NCI-H1048 (cell line): ENCODE results near the gene EXOC7.
"Not testable (repeated sequence)": the region's sequence is repeated elsewhere in the genome, so short reads cannot be mapped to it uniquely, and the experiment has no call there.

ENCODE experiments used
- DNase-seq: peaks from one replicate; lab custom pipeline; 2025; lab: John Stamatoyannopoulos, UW

The EXOC7 gene

DNA sequence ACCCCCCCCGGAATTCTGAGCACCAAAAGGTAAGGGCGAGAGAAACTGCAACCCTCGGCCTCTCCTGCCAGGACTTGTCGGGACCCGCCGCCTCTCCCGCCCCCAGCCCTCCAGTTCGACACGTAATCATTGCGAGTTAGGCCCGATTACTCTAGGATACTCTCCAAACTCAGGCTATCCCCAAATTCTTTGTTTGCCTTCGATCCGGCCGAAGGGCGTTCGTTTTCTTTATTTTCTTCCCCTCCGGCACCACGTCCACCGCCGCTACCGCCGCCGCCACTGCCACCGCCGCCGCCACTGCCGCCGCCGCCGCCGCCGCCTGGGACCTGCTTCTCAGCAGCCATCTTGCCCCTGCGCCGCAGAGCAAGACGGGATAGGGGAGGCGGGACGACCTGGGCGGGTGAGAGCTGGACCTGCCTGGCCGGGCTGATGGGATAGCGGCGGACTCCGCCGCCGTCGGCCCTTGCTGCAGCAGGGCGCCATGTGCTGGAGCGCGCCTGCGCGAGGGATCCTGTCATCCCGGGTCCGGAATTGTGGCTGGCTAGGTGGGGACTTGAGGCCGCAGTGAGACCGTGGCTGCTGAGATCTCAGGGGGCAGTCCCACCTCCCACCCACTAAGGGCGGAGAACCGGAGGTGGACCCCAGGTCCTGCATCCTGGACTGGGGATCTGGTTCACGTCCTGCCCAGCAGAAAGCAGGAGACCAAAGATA, 31.3 kb downstream of the EXOC7 start, which contains the start of gene SRP68:
SRP68 (minus strand) TSS at position 370 of the 711 bp plus-strand sequence; CDS start at position 344, 26 bp downstream.
- DNase-seq = peak; percentile 72

DNA sequence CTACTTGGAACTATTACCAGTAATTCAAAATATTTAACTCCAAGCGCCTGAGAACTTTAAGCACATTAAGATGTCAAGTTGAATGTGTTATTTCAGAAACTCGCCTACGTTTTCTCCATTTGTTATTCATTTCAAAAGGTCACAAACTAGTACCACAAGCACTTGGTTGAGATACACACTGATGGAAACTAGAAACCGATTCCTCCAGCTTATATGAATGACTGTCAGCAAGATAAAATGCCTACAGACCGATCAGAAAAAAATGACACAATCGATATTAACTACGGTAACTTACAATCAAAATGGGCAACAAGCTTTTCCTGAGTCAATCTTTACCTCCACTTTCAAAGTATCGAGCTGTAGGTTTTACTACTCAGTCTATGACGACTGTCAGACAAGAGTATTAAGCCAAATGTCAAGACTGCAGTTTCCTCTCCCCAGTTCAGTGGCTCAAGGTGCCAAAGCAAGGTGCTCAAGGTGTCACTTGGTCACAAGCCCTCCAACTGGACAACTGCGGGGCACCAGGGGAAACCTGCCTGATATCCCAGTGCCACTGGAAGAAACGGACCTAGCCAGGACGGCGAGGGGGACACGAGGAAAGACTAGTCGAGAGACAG, 31.9 kb downstream of the EXOC7 start:
- no peak for DNase-seq

DNA sequence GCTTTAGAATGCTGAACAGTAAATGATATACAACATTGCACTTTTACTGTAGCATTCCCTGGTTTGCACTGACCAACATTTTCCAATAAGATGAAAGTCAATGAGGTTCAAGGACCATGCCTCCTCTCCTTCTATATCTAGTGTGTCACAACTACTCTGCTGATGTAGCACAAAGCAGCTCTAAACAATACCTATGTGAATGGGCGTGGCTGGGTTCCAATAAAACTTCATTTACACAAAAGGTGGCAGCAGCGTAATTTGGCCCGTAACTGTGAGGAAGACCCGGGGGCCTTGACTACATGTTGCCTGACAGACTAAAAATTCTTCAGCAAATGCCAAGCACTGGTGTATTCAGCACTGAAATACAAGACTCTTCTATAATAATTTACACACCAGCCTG, 37.8 kb downstream of the EXOC7 start:
- DNase-seq = no peak

DNA sequence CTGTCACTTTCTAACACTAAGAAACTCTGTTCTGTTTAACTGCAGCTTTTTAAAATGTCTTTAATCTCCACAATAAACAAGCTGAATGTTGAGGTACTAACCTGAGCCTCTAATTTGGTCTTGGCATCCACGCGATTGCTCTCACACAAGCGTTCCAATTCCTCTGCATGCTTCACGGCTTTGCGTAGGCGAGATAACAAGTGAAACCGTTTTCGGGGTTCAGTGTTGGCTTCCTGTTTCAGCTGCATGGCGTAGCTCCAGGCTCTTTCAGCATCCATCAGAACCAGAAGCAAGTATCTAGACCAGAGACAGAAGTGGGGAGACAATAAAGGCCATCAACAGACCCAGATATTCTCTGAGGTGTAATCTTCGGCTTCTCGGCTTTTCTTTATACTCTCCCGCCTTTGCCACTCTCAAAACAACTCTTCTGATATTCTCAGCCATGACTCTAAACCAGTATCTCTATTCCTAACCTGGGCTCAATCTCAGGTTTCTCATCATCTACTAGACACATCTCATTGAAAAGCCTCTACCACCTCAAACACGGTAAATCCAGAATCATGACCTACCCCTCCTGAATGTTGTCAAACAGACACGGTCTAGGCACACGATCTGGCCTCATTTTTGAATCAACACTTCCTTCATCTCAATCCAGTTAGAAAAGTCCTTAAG, 39.6 kb downstream of the EXOC7 start:
- DNase-seq = no peak

DNA sequence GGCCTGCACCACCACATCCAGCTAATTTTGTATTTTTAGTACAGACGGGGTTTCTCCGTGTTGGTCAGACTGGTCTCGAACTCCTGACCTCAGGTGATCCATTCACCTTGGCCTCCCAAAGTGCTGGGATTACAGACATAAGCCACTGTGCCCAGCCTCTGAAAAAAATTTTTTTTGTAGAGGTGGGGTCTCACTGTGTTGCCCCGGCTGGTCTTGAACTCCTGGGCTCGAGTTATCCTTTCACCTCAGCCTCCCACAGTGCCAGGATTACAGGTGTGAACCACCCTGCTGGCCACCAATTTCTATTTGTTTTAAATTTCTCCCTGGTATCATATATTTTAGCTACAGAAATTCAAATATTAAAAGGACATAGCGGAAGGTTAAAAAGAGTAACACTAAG, 45.3 kb downstream of the EXOC7 start:
- not testable (repeated sequence) for DNase-seq

DNA sequence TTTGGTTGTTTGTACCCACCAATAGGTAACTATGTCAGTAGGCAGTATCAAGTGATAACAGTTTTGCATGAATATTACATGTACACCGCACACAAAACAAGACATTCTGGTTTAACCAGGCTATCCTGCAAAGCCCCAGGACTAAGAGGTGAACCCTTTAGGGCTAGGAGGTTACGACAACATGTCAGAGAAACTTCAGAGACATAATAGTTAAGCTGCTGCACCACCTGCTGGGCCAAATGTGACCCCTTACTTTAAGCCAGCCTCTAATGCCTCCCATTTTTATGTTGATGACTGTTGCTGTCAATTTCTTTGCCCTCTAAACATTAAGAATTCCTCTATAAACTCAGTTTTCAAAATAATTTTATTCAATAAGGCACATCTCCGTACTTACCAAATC, 46.7 kb downstream of the EXOC7 start:
- DNase-seq = no peak

DNA sequence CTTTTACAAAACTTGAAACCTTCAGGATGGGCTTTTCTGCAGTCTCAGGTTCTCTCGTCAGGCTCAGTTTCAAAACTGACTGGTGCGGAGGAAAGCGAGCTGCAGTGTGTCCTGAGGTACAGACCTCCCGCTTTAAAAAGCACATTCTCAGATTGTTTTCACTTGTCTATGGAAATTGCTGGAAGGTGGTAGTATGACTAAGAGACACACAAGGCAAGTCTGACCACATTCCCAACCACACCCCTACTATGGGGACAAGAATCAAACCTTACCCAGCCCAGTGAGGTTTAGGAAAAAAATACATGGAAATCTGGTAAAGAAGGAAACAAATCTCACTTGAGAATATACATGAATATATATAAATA, 49.5 kb downstream of the EXOC7 start:
- DNase-seq = no peak

DNA sequence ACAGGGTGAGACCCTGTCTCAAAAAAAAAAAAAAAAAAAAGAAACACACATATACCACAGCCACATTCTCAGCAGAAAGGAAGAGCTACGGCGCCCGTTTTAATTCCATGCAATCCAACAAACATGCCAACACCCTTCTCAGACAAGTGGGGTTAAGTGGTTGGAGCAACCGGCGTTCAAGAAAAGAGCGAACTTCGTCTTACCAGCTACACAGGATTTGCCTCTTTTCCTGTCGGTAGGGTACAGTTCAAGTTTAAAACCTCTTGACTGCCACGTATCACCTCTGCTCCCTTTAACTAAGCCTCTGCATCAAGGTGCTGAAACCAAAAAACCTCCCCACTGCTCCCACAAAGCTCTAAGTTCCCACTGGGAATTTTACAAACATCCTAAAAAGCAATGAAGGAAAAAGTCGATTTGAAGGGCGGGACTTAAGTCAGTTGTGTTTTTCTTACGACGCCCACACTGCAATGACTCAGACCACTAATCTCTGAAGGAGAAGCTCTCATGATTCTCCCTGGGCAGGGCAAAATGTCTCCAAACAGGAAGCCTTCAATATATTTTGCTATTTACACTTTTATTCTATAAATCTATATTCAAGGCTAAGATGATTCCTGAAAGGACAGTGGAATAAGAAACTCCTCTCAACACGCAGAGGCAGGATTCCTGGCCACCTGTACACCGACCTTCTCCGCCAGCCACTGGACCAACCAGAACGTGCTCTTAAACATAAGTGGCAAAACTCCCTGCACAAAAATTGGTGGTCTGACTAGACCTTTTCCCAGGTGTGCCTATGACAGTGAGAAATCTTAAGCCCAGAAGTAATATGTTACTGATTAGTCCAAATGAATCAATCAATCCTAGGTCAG, 50.1 kb downstream of the EXOC7 start:
- no peak for DNase-seq

DNA sequence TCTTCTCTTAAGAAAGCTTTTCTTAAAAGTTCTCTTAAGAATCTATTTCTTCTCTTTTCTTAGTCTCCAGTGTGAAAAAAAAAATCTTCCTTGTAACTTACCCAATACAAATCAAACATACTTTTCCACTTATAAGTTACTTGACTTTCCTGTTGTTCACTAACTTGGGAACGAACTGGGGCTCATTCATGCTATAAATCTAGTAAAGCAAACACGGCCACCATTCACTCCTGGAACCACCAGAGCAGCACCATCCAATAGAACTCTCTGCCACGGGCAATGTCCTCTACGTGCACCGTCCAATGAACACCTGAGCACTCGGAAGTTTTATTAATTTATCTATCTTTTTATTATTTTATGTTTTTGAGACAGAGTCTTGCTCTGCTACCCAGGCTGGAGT, 52.0 kb downstream of the EXOC7 start:
- DNase-seq = no peak

DNA sequence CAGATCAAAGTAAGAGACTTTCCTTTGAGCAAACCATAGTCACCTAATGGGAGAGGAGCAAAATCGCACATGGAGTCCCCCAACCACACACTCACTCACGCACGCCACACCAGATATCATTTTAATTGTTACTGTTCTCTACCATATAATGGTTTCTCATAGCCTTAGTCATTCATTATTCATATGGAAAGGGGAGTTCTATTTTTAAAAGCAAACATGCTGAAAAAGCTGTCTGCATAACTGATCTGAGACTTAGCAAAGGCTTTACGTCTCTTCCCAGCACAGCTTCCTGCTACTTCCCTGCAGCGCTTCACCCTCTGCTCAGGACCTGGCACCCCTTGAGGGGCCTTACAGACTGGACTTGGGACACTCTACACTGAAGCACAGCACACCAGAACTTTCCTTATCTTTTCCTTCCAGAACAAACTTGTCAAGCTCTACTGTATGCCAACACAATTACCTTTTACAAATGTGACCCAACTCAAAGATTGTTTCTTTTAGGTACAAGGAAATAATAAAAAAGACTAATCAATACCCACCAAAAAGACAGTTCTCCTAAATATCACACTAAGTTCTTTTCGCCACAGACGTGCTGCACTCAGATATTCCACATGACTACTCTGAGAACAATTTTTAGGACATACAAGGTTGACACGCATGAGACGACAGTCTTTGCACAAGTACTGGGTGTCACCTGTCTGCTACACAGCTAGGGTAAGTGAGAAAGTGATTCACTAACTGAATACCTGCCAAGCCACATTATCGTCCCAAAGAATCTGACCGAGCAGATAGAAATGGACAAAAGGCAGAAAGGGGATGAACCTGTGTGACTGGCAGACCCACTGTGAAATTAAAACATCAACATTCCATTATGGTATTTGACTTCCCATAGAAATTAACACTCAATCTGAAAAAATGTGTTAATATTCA, 52.8 kb downstream of the EXOC7 start:
- no peak for DNase-seq

DNA sequence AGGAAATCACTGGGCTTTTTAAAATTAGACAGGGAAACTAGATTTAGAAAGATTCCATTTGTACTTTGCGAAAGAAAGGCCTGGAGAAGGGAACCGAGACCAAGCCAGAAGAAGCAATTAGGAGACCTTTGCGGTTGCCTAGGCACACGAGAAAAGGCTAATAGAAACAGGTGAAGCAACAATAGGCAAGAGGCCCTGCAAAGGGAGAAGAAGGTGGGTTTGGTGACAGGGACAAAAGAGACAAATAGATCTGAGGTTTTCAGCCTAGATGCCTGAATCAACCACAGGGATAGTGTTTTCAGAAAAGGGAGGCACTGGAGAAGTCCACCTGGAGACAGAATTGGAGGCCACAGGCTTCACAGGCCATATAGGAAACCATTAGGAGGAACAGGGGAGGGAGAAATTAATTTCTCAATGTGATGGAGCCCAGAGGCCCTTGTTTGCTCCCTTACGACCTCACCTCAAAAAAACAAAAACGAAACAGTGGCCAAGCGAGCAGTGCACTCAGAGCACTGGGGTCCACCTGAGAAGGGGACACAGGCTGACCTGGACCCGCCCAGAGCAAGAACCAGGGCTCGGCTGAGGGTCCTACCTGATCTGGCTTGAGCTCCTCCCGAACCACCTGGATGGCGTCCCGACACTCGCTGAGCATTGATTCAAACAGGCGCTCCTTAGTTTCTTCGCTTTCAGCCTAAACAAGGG, 53.6 kb downstream of the EXOC7 start:
- no peak for DNase-seq

DNA sequence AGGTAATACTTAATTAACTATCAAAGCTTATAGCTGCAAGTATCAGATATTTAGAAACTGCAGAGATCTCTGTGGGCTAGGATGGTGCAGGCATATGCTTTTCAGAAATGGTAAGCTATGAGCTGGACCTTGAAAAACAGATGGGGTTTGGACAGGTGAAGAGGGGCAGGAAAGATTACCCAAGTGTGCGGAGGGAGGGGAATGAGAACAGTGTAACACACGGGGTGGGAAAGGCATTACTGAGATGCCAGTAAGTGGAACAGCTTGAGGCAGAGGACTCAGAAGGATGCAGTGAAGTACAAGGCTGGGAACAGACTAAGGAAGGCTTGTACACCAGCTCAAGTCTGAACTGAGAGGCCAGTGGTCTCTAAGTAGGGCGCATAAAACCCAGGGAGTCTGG, 54.3 kb downstream of the EXOC7 start:
- DNase-seq = no peak

DNA sequence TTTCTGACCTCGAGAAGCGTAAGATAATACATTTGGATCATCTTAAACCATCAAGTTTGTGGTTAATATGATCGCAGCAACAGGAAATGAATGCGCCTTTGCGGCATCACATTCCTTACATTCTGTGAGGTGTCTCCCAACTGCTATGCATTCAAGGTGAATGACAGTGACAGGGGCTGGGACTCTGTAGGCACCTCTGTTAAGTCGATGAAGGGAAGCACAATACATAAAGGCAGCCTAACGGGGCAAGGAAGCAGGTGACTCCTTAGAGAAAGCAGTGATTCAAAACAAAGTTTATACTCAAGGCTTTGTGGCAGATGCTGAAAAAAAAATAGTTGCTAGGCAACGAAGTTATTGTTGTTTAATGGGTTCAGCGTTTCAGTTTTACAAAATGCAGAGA, 54.9 kb downstream of the EXOC7 start:
- no peak for DNase-seq

DNA sequence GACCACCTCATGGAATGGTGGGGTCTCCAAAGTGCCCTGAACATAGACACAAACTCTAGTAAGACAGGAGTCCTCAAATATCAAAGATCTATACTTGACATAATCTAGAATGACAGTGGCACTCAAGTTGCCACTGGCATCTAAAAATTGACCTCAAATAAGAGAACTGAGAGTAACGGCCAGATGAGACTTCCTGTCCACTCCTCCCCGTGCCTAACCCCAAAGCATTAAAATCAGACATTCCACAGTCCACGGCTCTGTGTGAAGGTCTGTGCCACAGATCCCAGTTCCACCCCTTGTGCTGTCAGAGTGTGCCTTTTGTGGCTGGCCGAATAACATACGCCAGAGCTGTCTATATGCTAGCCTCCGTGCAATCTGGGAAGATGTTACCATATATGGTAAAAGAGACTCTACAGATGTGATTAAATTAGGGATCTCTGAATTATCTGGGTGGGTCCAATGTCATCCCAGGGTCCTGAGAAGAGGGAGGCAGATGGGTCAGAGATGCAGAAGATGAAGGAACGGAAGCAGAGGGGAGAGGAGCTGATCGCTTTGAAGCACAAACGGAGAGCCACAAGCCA, 55.5 kb downstream of the EXOC7 start:
- DNase-seq = no peak

DNA sequence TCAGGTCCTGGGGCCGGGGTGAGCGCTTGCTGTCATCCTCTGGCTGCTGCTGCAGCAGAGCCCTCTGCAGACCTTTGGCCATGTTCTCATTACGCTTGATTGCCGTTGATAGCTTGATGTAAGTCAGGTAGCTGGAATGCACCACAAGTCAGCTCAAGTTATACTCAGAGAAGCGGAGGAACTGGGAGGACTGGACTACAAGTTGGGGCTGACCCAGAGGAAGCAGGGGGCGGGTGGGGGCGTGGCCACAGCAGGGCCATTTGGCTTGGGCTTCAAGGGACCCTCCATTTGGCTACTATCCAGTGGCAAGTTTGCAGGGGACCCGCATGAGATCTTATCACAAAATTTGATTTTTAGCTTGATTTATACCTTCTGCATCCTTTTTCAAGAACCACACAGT, 57.5 kb downstream of the EXOC7 start:
- DNase-seq = no peak

DNA sequence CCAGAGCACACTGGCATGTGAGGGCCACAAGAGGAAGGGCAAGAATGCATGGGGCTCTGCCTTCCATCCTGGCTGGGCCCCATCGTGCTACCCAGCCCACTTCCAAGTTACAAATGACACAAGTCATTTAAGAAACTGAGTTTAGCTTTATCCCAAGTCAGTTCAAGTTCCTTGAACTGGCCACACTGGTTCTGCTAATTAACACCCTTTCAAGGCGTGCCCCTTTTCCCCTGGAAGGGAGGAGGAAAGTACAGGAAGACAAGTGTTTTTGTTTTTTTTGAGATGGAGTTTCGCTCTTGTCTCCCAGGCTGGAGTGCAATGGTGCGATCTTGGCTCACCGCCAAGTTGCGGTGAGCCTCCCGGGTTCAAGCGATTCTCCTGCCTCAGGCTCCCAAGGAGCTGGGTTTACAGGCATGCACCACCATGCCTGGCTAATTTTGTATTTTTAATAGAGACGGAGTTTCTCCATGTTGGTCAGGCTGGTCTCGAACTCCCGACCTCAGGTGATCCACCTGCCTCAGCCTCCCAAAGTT, 59.0 kb downstream of the EXOC7 start:
- DNase-seq = not testable (repeated sequence)

DNA sequence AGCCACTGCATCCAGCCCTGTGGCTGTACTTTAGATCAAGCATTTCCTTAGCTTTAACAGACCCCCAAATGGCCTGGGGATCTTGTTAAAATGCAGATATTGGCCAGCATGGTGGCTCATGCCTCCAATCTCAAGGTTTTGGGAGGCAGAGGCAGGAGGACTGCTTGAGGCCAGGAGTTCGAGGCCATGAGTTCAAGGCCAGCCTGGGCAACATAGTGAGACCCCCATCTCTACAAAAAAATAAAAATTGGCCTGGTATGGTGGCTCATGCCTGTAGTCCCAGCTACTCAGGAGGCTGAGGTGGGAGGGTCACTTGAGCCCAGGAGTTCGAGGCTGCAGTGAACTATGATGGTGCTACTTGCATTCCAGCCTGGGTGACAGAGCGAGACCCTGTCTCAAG, 60.7 kb downstream of the EXOC7 start:
- DNase-seq = not testable (repeated sequence)

DNA sequence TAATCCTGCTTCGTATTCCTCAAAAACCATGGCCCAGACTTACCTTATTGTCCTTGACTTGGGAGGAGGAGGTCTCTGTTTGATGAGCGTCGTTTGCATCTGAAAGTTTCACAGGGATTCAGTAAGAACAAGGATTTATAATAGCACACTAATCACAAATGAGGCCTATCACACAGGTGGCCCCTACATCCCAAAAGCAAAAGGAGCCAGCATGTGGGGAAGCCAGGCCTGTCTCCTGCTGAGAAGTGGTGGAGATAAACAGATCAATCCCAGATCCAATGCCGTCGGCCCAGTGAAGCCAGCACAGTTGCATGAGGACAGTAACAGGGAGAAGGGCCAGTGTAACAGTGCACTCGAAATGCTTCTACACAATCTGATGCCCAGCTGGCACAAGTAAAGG, 63.2 kb downstream of the EXOC7 start:
- DNase-seq = no peak

DNA sequence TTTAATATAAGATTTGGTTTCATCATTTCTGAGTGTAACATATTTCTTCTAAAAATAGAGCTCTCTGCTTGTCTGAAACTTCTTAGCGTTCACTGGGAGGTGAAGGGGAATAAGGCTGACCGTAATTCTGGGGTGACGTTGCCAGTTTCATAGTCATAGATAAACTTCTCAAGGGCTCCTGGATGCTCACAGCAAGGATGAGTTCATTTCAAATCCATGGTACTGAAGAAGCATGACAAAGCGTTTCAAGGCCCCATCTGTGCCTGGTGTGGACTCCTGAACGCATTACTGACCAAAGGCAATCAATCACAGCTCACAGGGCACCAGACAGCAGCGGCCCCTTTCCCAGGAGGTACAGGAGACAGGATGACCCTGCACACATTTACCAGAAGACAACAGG, 64.5 kb downstream of the EXOC7 start:
- no peak for DNase-seq

DNA sequence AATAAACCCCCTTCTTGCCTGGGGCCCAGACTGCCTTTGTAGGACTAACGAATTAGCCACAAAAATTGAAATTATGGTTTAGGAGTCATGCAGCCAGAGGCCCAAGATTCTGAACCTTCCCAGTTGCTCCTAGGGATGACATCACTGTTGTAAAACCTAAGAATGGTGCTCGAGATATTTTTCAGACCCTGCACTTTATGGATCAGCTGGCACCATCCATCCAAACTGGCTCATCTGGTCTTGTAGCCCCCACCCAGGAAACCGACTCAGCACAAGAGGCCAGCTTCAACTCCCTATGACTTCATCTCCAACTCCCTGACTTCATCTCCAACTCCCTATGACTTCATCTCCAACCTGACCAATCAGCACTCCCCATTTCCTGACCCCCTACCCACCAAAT, 65.5 kb downstream of the EXOC7 start:
- no peak for DNase-seq
